K562 (cell line): Measurements from ENCODE around the gene TACR1. TPM values are rescaled to one million over a fixed set of nuclear protein-coding genes. Genes with fewer than 3 reads are reported as not detected.

Experiments
- ATAC-seq: fragments of 200-7000 bp; cut with Tn5 transposase; 3 replicates; pipeline ENCODE4 v1.9.1; 2020; ENCODE audit warnings: moderate library complexity
- BruUV-seq: library from RNA; stranded (reverse); fragments of 400-500 nt; replicated peaks from 2 replicates; lab custom pipeline; 2021; lab: Mats Ljungman, UMichigan
- CTCF ChIA-PET: fragments of 300-600 bp; formaldehyde crosslinking; extraction: SDS; loops from one replicate; lab custom pipeline; 2021; ENCODE audit warnings: low intra/inter-chr PET ratio; lab: Yijun Ruan, JAX
- POLR2A ChIA-PET: fragments of 300-600, 350-650 bp; sonication (Branson Sonifier 250); formaldehyde crosslinking; extraction: SDS; loops from one replicate; lab custom pipeline; 2021; ENCODE audit warnings: antibody characterized with exemption, inconsistent platforms; lab: Yijun Ruan, JAX
- DNase-seq, 4 experiments: peaks; one replicate each; pipeline versions ENCODE4 v3.0.0 to v3.0.0-alpha.2; 2011 to 2018; ENCODE audit warnings: low spot score in 3 of 4, mixed read lengths in 3 of 4; ENCODE audit errors: extremely low read depth in 1 of 4
- FAIRE-seq: peaks from 2 replicates; lab custom pipeline; 2011; peaks lifted over from hg19 to GRCh38; lab: Jason Lieb, UNC
- H2AFZ ChIP-seq: 2 replicates; pipeline ENCODE4 v1.6.0; 2011; ENCODE audit warnings: low read depth, low read length, control low read depth, inconsistent platforms
- H3K27ac ChIP-seq: fragments of 200-600 bp; 3 replicates; pipeline ENCODE4 v1.8.0; 2011; ENCODE audit warnings: low read depth, mild to moderate bottlenecking, control low read depth, inconsistent platforms, low read length, moderate library complexity, mixed read lengths; ENCODE audit errors: extremely low read depth
- H3K27me3 ChIP-seq, 2 experiments: fragments of 300-600 bp in 1 of 2; 2 replicates in 1 of 2; 3 replicates in 1 of 2; pipeline versions ENCODE4 v1.6.0 to v1.8.0; 2011; ENCODE audit warnings: inconsistent platforms in 2 of 2, low read length in 2 of 2, mild to moderate bottlenecking in 1 of 2, mixed read lengths in 1 of 2, moderate library complexity in 1 of 2; ENCODE audit not compliant: control insufficient read depth in 2 of 2, insufficient read depth in 2 of 2
- H3K36me3 ChIP-seq: fragments of 300-600 bp; 3 replicates; pipeline ENCODE4 v1.8.0; 2011; ENCODE audit warnings: mild to moderate bottlenecking, low read length, inconsistent platforms; ENCODE audit not compliant: control insufficient read depth, insufficient read depth
- H3K4me1 ChIP-seq, 2 experiments: fragments of 200-600 bp in 1 of 2; replicated peaks in 1 of 2; 2 replicates in 1 of 2; 3 replicates in 1 of 2; pipeline versions ENCODE4 v1.5.1 to v1.8.0; 2011; ENCODE audit warnings: inconsistent platforms in 2 of 2, low read length in 2 of 2, mild to moderate bottlenecking in 1 of 2, mixed read lengths in 1 of 2, moderate library complexity in 1 of 2; ENCODE audit not compliant: control insufficient read depth in 2 of 2, insufficient read depth in 2 of 2
- H3K4me2 ChIP-seq: 2 replicates; pipeline ENCODE4 v1.6.1; 2011; ENCODE audit warnings: low read length, control low read depth, inconsistent platforms, mixed read lengths; ENCODE audit not compliant: insufficient read depth
- H3K4me3 ChIP-seq: fragments of 200-600 bp; sonication (generic), shearing (Covaris generic); 2 replicates; pipeline ENCODE4 v1.5.1; 2016; ENCODE audit warnings: control low read depth, inconsistent platforms
- H3K79me2 ChIP-seq: fragments of 200-600 bp; 3 replicates; pipeline ENCODE4 v1.8.0; 2011; ENCODE audit warnings: low read length, inconsistent platforms; ENCODE audit not compliant: control insufficient read depth, insufficient read depth
- H3K9ac ChIP-seq, 2 experiments: 2 replicates each; pipeline versions ENCODE4 v1.6.0 to v1.6.1; 2011; ENCODE audit warnings: low read depth in 2 of 2, low read length in 2 of 2, control low read depth in 1 of 2, inconsistent platforms in 1 of 2, mild to moderate bottlenecking in 1 of 2, mixed read lengths in 1 of 2; ENCODE audit not compliant: insufficient read depth in 1 of 2
- H3K9me1 ChIP-seq: one replicate; pipeline ENCODE4 v1.6.0; 2011; ENCODE audit warnings: inconsistent platforms, mild to moderate bottlenecking, low read length, moderate library complexity; ENCODE audit not compliant: control insufficient read depth, insufficient read depth
- H3K9me3 ChIP-seq: replicated peaks from 2 replicates; pipeline ENCODE4 v1.5.1; 2011; ENCODE audit warnings: low read depth, low read length, inconsistent platforms; ENCODE audit not compliant: control insufficient read depth, insufficient read depth
- H4K20me1 ChIP-seq: replicated peaks from 2 replicates; pipeline ENCODE4 v1.6.1; 2011; ENCODE audit warnings: low read length, inconsistent platforms, mixed read lengths; ENCODE audit not compliant: control insufficient read depth, insufficient read depth
- CBX3 ChIP-seq, 2 experiments: IDR thresholded peaks; 1 replicate in 1 of 2; 2 replicates in 1 of 2; pipeline ENCODE4 v1.6.1; 2012; ENCODE audit warnings: inconsistent platforms in 2 of 2, low read length in 2 of 2, borderline replicate concordance in 1 of 2, control low read depth in 1 of 2
- CSDE1 ChIP-seq, 2 experiments: fragments of 450-650 bp; IDR thresholded peaks; 2 replicates each; pipeline ENCODE4 v1.6.1; 2016; ENCODE audit warnings: mild to moderate bottlenecking in 1 of 2
- EGR1 ChIP-seq: fragments of 450-650 bp; conservative IDR thresholded peaks from 2 replicates; pipeline ENCODE4 v1.6.1; 2017; ENCODE audit warnings: mild to moderate bottlenecking
- ESRRA ChIP-seq: fragments of 450-650 bp; IDR thresholded peaks from 2 replicates; pipeline ENCODE4 v1.6.1; 2014; ENCODE audit warnings: low read depth, mild to moderate bottlenecking, moderate library complexity, borderline replicate concordance
- FOXM1 ChIP-seq, 2 experiments: fragments of 450-650 bp in 1 of 2; sonication (generic) in 1 of 2; formaldehyde crosslinking in 1 of 2; IDR thresholded peaks; 2 replicates each; pipeline versions ENCODE4 v1.6.1 to v1.9.0; 2017 to 2022; ENCODE audit warnings: low read depth in 2 of 2, mild to moderate bottlenecking in 2 of 2, missing genetic modification reagents in 1 of 2, moderate library complexity in 1 of 2
- HOXB6 ChIP-seq: fragments of 250-450 bp; sonication (Bioruptor Pico); IDR thresholded peaks from 2 replicates; pipeline ENCODE4 v1.5.1; 2022; ENCODE audit warnings: mild to moderate bottlenecking, borderline replicate concordance
- MAZ ChIP-seq, 2 experiments: fragments of 450-650 bp in 1 of 2; sonication (generic) in 1 of 2; formaldehyde crosslinking; IDR thresholded peaks in 1 of 2; conservative IDR thresholded peaks in 1 of 2; 2 replicates each; pipeline versions ENCODE4 v1.4.0 to v1.5.0; 2020; ENCODE audit warnings: mild to moderate bottlenecking in 1 of 2, missing genetic modification reagents in 1 of 2
- PRPF4 ChIP-seq: fragments of 200-400 bp; formaldehyde crosslinking; IDR thresholded peaks from one replicate; pipeline ENCODE4 v1.6.1; 2017; ENCODE audit warnings: low read length, low read depth, mild to moderate bottlenecking; ENCODE audit not compliant: insufficient read depth, poor library complexity, severe bottlenecking
- PURB ChIP-seq: sonication (generic); formaldehyde crosslinking; IDR thresholded peaks from 2 replicates; pipeline ENCODE4 v1.9.0; 2021; ENCODE audit warnings: low read depth, mild to moderate bottlenecking, missing genetic modification reagents
- WGBS: fragments of 100-300 bp; shearing (Covaris generic); methylation state at CpG from one replicate; pipeline ENCODE4 v1.1.6; 2016; ENCODE audit warnings: low coverage, mixed read lengths; ENCODE audit not compliant: insufficient coverage; ENCODE audit errors: missing lambda C conversion rate; 5-methylcytosine and 5-hydroxymethylcytosine counted together
- in situ Hi-C: fragments of 300-500 bp; cut with MboI; formaldehyde crosslinking; loops from 4 replicates; pipeline ENCODE4 v1.15.0; 2018; ENCODE audit warnings: inconsistent platforms, mixed read lengths
- intact Hi-C: fragments of 100-400 bp; cut with micrococcal nuclease; formaldehyde crosslinking; loops from 2 replicates; pipeline ENCODE4 v1.14.2; 2022
- polyA plus RNA-seq, 8 experiments: library from polyadenylated mRNA; depleted of rRNA in 4 of 8; stranded (reverse) in 5 of 8; unstranded in 3 of 8; fragments of >200 nt; fragmentation: Nextera tagmentation in 2 of 8; fragmentation: Illumina TruSeq in 1 of 8; extraction: Ambion mirVana in 2 of 8; extraction: Trizol in 1 of 8; gene quantifications; 2 replicates each; pipeline versions ENCODE4 v1.2.1 to v1.2.3, GENCODE V29; 2011 to 2014; ENCODE audit warnings: inconsistent platforms in 1 of 8, missing spikeins in 1 of 8
- total RNA-seq, 7 experiments: library from RNA; depleted of rRNA in 6 of 7; stranded (reverse); fragments of >200 nt in 6 of 7; fragmentation: Illumina TruSeq in 2 of 7; extraction: Trizol in 2 of 7; gene quantifications; 2 replicates each; pipeline versions ENCODE4 v1.2.1 to v1.2.3, GENCODE V29; 2011 to 2021; ENCODE audit warnings: low replicate concordance in 1 of 7
- TF ChIP-seq, protein P1 (sequence below): fragments of 250-450 bp; sonication (Bioruptor Pico); IDR thresholded peaks from 2 replicates; pipeline ENCODE4 v1.8.0; 2021; ENCODE audit warnings: mild to moderate bottlenecking, moderate library complexity
- TF ChIP-seq, protein P2 (sequence below): fragments of 250-450 bp; sonication (Bioruptor Pico); IDR thresholded peaks from 2 replicates; pipeline ENCODE4 v1.4.0; 2020
- TF ChIP-seq, protein P3 (sequence below), 3 experiments: fragments of 200-800 bp in 1 of 3; sonication (Bioruptor generic) in 1 of 3; sonication (generic) in 1 of 3; formaldehyde crosslinking in 1 of 3; IDR thresholded peaks; 2 replicates each; pipeline versions ENCODE4 v1.6.1 to v1.8.0; 2016 to 2022; ENCODE audit warnings: mild to moderate bottlenecking in 2 of 3, missing compliant biosample characterization in 2 of 3, missing genetic modification characterization in 2 of 3, missing genetic modification reagents in 1 of 3

TACR1 gene
- total and polyA plus RNA-seq, 9 of the 15 experiments (the other 6 are each of a cell fraction or from before 2014, with no cell fraction given), result not detected

DNA sequence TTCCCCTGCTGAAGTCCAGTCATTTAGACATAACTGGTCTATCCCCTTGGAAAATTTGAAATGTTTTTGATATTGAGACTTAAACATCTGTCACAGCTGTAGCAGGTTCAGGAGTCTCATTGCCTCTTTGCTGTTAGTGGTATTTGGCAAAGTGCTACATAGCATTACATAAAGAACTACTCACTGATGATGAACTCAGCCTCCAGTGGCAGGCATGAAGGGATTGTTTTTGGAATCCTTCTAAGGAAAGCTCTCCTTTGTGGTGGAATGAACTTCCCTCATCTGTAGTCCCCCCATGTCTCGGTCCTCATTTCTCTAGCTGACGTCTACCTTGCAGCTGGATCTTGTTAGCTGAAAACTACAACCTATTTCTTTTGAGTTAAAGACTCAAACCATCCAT lies 111.6 kb downstream of the TACR1 start:
- no peaks in the 10 kb centered on the region for H3K36me3 ChIP-seq
- FAIRE-seq (no peak), ATAC-seq (no peak), DNase-seq (no peak)
- in situ Hi-C loops, result no loop called here
- H3K9me3 ChIP-seq, result no peaks in the 10 kb centered on the region
- H3K27me3 ChIP-seq, result no peaks in the 10 kb centered on the region; a peak in 1 of 5 replicates
- no peak overlapping the region for H2AFZ ChIP-seq
- BruUV-seq, result no TSS peak
- ChIA-PET CTCF (no interaction called here), POLR2A (interaction anchor here (1.1 to 1.2 kb wide), 2 partner anchors 10 to 12 kb away, joined by 3 to 4 read pairs; no protein-coding TSS in a partner anchor)
- no peaks in the 10 kb centered on the region for H3K79me2 ChIP-seq
- no peaks in the 10 kb centered on the region for H3K9me1 ChIP-seq
- H4K20me1 ChIP-seq, result no peaks in the 10 kb centered on the region
- TF ChIP-seq CBX3 (IDR thresholded peaks at IDR 0.05; ENCODE audit: borderline replicate concordance in 1 of 2, low read length in 2 of 2), result no peak
- TF ChIP-seq, protein P1, sequence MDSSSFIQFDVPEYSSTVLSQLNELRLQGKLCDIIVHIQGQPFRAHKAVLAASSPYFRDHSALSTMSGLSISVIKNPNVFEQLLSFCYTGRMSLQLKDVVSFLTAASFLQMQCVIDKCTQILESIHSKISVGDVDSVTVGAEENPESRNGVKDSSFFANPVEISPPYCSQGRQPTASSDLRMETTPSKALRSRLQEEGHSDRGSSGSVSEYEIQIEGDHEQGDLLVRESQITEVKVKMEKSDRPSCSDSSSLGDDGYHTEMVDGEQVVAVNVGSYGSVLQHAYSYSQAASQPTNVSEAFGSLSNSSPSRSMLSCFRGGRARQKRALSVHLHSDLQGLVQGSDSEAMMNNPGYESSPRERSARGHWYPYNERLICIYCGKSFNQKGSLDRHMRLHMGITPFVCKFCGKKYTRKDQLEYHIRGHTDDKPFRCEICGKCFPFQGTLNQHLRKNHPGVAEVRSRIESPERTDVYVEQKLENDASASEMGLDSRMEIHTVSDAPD, result no peak
- TF ChIP-seq HOXB6 (CRISPR knock-in tag), result no peak
- TF ChIP-seq, protein P2, sequence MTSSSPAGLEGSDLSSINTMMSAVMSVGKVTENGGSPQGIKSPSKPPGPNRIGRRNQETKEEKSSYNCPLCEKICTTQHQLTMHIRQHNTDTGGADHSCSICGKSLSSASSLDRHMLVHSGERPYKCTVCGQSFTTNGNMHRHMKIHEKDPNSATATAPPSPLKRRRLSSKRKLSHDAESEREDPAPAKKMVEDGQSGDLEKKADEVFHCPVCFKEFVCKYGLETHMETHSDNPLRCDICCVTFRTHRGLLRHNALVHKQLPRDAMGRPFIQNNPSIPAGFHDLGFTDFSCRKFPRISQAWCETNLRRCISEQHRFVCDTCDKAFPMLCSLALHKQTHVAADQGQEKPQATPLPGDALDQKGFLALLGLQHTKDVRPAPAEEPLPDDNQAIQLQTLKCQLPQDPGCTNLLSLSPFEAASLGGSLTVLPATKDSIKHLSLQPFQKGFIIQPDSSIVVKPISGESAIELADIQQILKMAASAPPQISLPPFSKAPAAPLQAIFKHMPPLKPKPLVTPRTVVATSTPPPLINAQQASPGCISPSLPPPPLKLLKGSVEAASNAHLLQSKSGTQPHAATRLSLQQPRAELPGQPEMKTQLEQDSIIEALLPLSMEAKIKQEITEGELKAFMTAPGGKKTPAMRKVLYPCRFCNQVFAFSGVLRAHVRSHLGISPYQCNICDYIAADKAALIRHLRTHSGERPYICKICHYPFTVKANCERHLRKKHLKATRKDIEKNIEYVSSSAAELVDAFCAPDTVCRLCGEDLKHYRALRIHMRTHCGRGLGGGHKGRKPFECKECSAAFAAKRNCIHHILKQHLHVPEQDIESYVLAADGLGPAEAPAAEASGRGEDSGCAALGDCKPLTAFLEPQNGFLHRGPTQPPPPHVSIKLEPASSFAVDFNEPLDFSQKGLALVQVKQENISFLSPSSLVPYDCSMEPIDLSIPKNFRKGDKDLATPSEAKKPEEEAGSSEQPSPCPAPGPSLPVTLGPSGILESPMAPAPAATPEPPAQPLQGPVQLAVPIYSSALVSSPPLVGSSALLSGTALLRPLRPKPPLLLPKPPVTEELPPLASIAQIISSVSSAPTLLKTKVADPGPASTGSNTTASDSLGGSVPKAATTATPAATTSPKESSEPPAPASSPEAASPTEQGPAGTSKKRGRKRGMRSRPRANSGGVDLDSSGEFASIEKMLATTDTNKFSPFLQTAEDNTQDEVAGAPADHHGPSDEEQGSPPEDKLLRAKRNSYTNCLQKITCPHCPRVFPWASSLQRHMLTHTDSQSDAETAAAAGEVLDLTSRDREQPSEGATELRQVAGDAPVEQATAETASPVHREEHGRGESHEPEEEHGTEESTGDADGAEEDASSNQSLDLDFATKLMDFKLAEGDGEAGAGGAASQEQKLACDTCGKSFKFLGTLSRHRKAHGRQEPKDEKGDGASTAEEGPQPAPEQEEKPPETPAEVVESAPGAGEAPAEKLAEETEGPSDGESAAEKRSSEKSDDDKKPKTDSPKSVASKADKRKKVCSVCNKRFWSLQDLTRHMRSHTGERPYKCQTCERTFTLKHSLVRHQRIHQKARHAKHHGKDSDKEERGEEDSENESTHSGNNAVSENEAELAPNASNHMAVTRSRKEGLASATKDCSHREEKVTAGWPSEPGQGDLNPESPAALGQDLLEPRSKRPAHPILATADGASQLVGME (CRISPR knock-in tag), result no peak
- no peak for TF ChIP-seq ESRRA
- TF ChIP-seq PRPF4, result no peak
- no peak for TF ChIP-seq PURB (CRISPR knock-in tag)
- TF ChIP-seq FOXM1 (IDR thresholded peaks at IDR 0.05; ENCODE audit: low read depth), result no peak
- TF ChIP-seq FOXM1 (CRISPR knock-in tag; IDR thresholded peaks at IDR 0.05; ENCODE audit: low read depth), result no peak
- TF ChIP-seq, protein P3, sequence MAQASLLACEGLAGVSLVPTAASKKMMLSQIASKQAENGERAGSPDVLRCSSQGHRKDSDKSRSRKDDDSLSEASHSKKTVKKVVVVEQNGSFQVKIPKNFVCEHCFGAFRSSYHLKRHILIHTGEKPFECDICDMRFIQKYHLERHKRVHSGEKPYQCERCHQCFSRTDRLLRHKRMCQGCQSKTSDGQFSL (CRISPR knock-in tag; IDR thresholded peaks at IDR 0.05), result no peak
- TF ChIP-seq, protein P3 (tag; IDR thresholded peaks at IDR 0.05), result no peak
- TF ChIP-seq MAZ (CRISPR knock-in tag; conservative IDR thresholded peaks at IDR 0.05 in 1 of 2, IDR thresholded peaks at IDR 0.05 in 1 of 2), result no peak
- TF ChIP-seq CSDE1 (IDR thresholded peaks at IDR 0.05), result no peak
- TF ChIP-seq EGR1, result no peak
- intact Hi-C loops, result no loop called here
- H3K4me3 ChIP-seq, result no peak overlapping the region
- no peak overlapping the region for H3K9ac ChIP-seq
- H3K4me2 ChIP-seq, result no peak overlapping the region
- 0% methylated on average over 2 of the region's 2 CpGs for WGBS
- H3K27ac ChIP-seq, result no peak overlapping the region
- peaks cover 0 to 5% of the 10 kb centered on the region in 2 experiments; a peak in 2 of 5 replicates for H3K4me1 ChIP-seq
